ENCODE measurements around the gene BRWD1.

BRWD1 gene

DNA sequence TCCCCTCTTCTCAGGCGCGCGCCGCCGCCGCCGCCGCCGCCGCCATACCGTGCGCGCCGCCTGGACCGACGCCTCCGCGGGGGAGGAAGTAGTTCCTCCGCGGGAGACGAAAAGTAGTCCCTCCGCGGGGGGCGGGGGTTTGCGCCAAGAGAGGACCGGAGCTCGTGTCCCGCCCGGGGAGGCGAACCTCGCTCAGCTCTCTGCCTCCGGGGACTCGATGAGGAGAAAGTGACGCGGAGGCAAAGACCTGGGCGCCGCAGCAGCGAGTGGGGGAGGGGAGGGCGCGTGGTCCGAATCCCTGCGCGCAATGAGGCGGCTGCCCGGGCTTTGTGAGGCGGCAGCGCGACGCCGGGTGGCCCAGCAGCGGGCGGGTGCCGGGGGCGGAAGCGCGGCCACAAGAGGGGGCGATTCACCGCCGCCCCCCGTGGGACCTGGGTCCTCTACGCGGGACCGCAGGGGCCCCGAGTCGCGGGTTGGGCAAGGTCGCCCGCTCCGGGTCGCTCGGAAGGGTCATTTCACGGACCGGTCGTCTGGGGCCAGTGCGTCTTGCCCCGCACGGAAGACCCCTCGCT, at the start of gene BRWD1:
Gene BRWD1 (minus strand): TSS at position 62 of the 572 bp plus-strand sequence. CDS start 141 bp downstream, outside the sequence.
- DNase-seq: peak; percentile 70

DNA sequence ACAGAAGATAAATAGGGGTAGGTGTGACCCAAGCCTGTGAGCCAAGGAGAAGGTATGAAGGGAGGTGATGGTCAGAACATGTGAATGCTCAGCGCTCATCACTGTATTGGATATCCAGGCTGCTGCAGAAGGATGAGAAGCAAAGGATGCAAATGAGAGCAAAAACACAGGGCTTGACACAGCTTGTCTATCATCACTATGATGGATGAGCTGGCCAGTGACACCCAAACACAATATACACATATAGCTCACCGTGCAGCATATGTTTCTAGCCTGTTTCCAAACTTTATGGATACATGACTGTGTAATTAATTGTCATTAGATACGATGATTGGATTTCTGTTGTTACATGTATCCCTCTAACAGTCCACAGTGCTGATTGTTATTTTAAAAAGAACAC, 49.3 kb upstream of the BRWD1 start:
- no peak for DNase-seq

DNA sequence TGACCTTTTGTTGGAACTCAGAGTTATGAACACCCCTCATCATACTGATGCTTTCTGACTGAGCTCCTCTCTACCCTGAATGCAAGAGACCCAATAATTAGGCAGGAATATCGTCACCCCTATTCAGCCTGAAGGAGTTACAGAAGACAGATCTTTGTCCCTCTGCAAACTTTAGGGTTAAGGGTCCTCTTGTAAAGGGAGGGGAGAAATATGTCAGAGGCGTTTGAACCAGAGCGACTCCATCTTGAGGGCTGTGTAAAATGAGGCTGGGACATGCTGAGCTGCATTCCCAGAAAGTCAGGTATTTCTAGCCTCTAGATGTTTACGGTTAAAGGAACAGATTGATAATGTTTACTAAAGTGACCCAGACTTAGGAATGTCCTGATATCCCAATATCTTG, 46.0 kb upstream of the BRWD1 start:
- no peak for DNase-seq

DNA sequence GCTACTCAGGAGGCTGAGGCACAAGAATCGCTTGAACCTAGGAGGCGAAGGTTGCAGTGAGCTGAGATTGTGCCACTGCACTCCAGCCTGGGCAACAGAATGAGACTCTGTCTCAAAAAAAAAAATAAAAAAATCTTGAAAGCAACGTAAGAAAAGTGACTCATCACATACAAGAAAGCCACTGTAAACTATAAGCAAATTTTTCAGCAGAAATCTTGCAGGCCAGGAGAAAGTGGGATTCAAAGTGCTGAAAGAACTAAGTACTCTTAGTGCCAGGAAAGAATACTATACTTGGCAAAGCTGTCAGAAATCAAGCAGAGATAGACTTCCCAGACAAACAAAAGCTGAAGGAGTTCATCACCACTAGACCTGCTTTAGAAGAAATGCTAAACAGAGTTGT, 39.9 kb upstream of the BRWD1 start:
- DNase-seq: no peak

DNA sequence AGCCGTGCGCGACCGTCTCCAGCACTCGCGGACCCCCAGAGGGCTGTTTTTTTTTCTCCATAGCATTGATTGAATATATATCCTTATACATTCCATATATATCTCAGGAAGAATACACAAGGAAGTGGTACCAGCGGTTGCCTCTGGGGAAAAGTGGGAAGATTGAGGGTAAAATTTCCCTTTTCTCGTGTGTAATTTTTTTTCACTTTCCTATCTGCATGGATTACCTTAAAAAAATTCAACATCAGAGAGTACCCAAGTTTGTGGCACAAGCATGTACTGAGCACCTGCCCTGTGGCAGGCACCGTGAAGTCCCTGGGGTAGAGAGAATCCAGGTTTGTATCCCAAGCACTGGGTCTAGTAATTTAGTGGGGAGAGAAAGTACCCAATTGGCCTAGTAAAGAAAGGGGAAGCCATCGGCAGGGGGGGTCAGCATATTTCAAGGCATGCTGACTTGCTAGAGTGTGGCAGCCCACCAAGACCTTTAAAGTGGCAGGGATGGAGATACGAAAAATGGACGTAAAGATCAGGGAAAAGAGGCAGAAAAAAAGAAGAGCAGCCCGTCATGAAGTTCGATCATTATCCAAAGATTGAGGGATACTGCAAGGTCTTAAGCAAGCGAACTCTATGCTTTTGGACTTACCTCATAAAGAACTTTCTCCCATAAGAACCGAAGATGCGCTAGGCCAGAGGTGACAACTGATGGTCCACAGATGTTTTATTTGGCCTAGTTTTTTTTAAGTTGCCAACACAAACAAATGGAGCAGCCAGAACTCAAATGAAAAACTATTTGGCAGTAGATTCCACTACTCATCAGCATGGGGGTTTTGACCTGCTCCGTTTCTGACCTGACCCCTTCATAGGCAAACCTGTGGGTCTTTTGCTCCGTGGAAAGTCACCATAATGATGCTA, 36.9 kb upstream of the BRWD1 start:
- no peak for DNase-seq

DNA sequence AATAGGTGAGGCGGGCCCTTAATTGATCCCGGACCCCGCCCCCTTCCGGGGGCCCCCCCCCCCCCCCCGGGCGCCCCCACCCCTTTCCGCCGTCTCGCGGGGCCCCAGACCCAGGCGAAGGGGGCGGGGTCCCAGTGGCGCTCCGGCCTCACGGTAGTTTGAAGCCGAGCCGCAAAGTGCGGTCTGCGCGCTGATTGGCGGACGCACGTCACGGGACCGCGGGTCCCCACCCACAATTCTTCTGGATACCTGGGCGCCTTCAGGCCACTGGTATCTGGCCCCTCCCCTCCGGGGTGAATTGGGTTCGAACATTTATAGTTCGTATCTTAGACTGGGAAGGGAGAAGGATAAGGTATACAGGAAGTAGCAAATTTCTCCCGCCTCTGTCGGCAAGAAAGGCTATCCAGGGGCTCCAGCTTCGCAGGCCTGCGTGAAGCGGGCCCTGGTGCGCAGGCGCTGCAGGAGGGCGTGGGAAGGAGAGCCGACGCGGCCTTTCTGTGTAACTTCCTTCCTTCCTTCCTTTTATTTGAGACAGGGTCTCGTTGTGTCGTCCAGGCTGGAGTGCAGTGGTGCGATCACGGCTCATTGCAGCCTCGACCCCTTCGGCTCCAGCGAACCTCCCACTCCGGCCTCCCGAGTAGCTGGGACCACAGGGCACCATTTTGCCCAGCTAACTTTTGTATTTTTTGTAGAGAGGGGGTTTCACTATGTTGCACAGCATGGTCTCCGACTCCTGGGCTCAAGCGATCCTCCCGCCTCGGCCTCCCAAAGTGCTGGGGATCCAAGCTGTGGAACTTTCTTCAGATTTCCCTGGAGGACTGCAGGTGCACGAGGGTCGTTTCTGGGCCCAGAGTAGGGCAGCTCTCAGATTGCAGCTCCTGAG, 36.0 kb upstream of the BRWD1 start:
- peak; percentile 98 for DNase-seq

DNA sequence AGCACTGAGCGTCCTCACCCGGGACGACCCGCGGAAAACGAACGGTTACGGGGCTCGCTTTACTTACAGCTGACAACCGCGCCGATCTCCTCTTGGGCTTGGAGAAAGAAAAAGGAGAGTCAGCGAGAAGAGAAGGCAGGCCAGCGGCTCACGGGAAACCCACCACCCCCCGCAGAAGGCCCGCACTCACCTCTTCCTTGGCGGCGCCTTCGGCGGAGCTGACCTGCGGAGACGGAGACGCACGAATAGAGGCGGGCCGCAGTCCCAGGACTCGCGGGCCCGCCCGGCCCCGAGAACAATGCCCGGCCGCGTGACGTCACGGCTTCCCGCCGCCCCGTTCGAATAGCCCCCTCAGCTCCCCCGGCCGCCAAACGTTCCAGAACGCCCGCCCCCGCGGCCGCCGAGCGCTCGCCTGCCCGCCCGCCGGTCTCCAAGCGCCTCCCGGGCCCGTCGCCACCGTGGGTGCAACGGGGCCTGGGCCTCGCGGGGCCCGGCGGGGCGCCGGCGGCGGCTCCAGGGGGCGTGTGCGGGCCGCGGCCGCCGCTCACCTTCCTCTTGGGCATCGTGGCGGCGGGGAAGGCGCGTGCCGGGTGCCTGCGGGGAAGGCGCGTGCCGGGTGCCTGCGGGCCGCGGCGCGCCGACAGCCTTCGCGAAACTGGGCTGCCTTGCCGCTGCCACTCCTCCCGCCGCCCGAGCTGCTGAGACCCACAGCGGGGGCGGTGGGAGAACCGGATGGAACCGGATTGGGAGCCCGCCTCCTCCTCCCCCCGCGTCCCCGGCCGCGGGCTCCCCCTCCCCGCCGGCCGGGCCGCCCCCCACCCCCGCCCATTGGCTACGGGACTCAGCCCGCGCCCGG, 35.2 kb upstream of the BRWD1 start, which contains the start of gene HMGN1:
Gene HMGN1 (minus strand): TSS at position 734 of the 856 bp plus-strand sequence. CDS start 171 bp downstream, at position 563.
- peak; percentile 89 for DNase-seq

DNA sequence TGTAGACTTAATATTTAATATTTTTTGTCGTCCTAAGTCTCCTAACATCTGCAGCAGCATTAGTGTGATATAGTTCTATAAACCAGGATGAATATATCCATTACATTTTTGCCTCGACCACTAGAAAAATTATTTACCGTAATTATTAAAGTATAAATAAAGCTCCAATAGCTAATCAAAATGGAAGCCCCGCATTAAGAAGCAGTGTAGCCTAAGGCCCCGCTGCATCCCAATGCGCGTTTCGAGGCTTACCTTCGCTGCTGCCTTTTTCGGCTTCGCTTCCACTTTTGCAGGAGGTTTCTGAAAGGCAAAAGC, 34.6 kb upstream of the BRWD1 start:
- DNase-seq: no peak

DNA sequence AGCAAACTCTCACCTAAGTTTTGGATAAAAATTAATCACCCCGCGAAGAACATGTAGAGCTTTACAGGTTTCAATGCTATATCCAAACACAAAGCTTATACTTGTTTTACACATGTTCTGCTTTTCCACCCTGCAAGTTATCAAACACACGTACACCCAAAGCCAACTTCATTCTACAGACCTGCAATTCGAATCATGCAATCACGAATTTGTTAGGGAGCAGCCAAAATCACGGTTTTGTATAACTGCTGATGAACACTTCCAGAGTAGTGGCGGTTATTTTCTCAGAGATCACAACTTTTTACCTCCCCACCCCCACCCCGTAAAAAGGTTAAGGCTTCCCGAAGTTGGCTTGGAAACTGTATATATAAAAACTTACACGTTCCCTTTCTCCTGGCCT, 34.1 kb upstream of the BRWD1 start:
- DNase-seq: no peak

DNA sequence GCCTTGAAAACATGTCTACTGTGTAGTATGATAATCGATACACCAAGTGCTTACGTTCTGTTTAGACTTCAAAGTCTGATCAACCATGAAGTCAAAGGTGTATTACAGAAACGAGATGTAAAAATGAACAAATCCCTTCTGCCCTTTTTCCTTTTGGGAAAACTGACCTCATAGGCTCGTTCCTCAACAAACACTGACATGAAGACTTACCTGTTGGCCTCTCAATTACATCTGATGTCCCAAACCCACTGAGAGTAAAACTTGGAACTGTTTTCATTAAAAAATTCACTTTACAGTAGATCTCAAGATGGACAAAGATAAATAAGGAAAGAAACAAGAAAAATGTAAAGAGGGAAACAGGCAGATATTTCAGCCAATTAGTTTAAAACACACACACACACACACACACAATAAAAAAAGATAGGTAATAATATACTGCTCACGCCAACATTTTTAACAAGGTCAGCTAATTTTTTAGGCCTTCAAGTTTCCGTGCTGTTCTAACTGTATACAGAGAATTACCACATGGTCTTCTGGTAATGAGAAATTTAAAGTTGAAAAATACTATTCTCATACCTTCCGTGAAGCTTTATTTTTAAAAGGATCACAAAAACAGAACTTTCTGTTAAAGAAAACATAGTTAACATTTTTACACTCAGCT, 33.4 kb upstream of the BRWD1 start:
- no peak for DNase-seq

DNA sequence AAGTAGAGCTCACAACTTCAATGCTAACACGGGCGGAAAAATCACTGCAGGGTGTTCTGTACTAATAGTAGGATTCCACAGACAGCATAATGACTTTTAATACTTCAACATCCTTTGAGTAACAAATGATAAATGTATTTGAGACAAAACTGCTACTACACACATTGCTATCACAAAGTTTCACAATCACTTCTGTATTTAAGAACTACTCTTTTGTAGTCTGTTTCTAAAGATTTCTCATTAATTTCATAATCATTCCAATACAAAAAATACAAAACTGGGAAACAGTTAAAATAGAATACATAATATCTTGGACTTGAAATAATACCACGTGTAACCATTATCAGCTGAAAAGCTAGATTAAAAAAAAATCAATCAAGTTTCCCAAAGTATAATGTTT, 32.8 kb upstream of the BRWD1 start:
- DNase-seq: no peak

DNA sequence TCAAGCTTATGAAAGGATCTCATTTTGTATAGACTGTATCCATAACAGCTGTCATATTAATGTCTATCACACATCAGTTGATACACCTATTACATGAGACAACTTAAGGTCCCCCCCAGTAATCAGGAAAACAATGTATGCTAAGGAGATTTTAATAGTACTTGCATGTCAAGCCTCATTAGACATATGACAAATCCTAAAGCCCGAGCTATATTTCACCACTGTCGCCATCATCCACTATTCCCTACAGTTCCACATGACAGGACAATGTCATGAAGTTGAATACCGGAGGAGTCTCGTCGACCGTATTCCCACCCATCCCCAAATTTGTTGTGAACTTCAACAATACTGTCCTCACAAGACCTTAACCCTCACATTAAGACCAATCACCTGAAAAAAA, 32.0 kb upstream of the BRWD1 start:
- no peak for DNase-seq

DNA sequence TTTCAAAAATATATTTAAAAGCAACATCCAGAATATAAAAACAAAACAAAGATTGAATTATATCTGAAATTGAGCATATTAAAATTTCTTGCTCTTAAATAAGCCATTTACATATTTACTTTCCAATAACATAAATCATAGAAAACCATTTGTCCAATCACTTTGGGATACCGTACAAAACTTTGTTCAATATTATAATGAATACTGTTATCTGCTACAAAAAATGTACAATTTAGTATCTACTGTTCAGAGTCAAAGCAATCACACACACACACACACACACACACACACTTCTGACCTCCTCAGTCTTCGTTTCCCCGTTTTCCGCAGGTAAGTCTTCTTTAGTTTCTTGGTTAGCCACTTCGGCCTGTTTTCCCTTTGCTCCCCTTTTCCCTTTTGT, 31.4 kb upstream of the BRWD1 start:
- no peak for DNase-seq

DNA sequence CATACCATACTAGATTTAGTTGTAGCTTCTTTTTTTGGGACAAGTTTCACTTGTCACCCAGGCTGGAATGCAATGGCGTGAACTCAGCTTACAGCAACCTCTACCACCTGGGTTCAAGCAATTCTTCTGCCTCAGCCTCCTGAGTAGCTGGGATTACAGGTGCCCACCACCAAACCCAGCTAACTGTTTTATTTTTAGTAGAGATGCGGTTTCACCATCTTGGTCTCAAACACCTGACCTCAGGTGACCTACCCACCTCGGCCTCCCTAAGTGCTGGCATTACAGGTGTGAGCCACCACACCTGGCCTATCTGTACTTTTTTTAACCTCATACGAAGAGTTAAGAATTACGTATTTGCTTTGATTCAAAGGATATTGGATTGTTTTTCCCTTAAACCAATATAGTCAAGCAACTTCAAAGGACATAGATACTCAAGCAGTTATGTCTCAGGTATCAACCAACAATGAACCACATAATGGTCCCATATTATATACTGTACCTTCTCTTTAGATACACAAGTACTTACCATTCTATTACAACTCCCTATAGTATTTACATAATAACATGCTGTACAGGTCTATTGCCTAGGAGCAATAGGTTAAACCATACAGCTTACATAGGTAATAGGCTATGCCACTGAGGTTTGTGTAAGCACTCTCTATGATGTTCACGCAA, 28.0 kb upstream of the BRWD1 start:
- DNase-seq: no peak

DNA sequence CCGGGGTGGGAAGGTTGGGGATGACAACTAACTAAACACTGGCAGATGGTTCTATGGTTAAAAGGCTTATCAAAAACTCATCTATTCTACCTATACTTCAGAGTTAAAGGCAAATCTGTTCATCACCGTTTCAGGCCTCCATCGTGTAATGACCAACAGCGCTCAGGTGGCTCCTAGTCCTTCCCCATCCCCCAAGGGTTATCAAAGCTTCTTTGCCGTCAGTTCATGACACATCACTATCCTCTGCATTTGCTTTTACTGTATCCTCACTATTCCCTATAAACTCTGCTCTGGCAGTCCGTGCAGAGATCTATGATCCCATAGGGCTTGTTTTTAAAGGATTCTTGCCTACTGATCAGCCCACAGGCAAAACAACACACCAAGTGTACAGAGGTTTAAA, 27.3 kb upstream of the BRWD1 start:
- DNase-seq: no peak

DNA sequence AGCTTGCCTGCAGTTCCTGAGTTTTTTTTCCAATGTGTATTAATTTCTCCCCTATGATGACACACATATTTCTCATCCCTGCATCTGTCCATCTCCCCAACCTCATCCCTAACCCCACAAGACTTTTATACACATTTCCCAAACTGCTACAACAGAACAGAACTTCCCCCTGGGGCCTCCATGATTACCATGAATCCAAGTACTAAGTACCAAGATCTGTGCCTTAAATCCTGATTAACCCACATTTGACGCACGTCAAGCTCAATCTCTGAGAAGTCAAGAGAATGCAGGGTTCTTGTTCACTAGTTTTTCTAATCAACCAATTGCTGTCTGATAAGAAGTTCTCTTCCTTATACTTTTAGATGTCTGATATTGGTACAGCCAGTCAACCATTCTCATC, 25.8 kb upstream of the BRWD1 start:
- DNase-seq: no peak

DNA sequence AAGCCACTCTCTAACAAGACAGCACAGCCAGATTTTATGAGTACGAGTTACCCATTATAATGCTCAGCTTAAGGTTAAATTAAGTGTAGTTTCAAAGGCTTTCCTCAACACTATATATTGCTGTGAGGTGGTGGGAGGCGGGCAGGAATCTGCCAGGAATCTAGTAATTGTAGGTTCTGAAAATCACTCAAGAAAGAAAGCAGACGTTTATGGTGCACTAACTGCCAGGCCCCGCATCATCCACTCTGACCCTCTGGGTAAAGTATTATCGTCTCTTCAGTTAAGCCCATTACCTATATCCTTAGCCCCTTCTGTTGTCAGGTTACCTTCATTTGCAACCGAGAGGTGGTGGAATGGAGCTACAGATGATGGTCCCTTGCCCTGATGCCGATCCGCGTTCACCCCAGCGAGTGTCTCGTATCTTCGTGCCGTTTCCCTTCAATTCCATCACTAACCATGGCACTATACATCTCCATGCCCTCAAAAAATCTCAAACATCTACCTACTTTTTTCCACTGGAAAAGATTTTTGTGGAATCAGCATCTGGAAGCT, 23.1 kb upstream of the BRWD1 start:
- no peak for DNase-seq

DNA sequence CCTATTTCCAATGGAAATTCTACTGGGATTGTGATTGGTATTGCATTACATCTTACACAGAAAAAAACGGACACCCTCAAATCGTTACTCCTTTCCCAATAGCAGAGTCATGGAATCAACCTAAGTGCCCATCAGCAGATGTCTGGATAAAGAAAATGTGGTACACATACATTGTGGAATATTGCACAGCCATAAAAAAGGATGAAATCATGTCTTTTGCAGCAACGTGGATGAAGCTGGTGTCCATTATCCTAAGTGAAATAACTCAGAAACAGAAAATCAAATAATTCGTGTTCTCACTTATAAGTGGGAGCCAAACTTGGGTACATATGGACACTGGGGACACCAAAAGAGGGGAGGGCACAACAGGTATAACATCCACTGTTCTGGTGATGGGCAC, 21.2 kb upstream of the BRWD1 start:
- no peak for DNase-seq

DNA sequence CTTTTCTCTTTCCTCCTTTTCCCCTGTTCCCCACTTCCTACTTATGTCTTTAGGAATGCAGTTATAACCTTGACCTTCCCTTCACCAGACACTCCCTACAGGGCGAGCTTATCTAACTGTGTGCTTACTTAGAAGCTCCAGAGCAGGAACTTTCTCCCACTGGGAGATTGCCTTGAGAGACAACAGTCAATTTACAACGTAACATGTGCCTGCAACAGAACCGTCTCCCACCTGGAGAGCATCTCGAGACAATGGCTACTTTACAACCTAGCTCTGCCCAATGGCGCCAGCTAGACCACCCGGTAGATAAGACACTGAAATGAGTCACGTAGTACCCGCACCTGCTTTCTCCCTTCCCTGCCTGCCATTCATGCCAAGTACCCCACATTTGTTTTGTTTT, 18.7 kb upstream of the BRWD1 start:
- DNase-seq: no peak

DNA sequence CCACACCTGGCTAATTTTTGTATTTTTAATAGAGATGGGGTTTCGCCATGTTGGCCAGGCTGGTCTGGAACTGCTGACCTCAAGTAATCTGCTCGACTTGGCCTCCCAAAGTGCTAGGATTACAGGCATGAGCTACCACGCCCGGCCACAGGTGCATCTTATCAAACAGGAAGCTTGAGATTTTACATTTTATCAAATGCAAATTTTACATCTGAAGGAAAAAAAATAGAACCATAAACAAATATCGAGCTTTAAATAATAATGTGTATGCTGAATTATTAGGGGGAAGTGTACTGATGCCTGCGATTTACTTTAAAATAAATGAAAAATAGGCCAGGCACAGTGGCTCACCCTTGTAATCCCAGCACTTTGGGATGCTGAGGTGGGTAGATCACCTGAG, 16.6 kb upstream of the BRWD1 start:
- DNase-seq: no peak

DNA sequence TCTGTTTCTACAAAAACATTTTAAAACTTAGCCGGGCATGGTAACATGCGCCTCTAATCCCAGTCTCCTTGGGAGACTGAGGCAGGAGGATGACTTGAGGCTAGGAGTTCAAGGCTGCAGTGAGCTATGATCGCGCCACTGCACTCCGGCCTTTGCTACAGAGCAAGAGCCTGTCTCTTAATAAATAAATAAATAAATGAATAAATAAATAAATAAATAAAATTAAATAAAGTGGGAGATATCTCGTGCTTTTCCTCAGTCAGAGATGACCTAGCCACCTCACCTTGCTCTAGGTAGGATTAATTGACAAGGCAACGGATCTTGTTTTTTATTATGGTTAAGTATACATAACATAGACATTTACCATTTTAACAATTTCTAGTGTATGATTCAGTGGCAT, 14.3 kb upstream of the BRWD1 start:
- DNase-seq: no peak
